ENCODE data around the gene SIRPB2. TPM values are rescaled to one million over a fixed set of nuclear protein-coding genes. Genes with fewer than 3 reads are reported as not detected.

Gene SIRPB2
- polyA plus RNA-seq, 1 experiment, result not detected

- Histone ChIP-seq H3K4me3 (ENCODE audit: low read depth, low read length) (no peak overlapping the region), H3K9me3 (ENCODE audit: control insufficient read depth, insufficient read depth, low read length) (no peaks in the 10 kb centered on the region), H3K27me3 (ENCODE audit: control insufficient read depth, insufficient read depth, low read length) (no peaks in the 10 kb centered on the region), H3K27ac (ENCODE audit: low read depth, low read length) (no peak overlapping the region)
- CTCF ChIA-PET, result interaction anchor here (5.2 kb wide), 1 partner anchor 23 kb away, joined by 41 read pairs; no protein-coding TSS in a partner anchor
- POLR2A ChIA-PET, result no interaction called here
- TF ChIP-seq, protein P1, sequence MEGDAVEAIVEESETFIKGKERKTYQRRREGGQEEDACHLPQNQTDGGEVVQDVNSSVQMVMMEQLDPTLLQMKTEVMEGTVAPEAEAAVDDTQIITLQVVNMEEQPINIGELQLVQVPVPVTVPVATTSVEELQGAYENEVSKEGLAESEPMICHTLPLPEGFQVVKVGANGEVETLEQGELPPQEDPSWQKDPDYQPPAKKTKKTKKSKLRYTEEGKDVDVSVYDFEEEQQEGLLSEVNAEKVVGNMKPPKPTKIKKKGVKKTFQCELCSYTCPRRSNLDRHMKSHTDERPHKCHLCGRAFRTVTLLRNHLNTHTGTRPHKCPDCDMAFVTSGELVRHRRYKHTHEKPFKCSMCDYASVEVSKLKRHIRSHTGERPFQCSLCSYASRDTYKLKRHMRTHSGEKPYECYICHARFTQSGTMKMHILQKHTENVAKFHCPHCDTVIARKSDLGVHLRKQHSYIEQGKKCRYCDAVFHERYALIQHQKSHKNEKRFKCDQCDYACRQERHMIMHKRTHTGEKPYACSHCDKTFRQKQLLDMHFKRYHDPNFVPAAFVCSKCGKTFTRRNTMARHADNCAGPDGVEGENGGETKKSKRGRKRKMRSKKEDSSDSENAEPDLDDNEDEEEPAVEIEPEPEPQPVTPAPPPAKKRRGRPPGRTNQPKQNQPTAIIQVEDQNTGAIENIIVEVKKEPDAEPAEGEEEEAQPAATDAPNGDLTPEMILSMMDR (IDR thresholded peaks at IDR 0.05; ENCODE audit: low read depth, low read length), result no peak
- DNase-seq (ENCODE audit: low read depth, low spot score), result no peak
These were observed 11.2 kb downstream of the SIRPB2 start for GRCh38 chr20:1479831-1480595.

DNA sequence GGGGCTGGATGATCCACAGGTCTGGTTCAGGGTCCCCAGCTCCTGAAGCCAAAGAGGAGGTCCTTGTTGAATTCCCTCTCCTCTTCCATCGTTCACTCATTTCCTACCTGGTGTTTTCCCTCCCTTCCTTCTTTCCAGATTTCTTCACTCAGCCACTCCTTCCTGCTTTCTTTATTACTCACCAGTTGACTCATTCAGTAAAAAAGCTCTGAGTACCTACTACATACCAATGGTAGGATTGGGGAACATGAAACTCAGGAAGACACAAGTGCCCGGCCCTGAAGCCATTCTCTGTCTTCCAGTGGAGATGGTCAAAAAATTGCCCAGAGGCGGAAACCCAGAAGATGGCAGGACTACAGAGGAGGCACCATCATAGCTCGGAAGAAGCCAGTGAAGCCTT lies 12.7 kb downstream of the SIRPB2 start:
- Histone ChIP-seq H3K4me3 (ENCODE audit: low read depth, low read length) (no peak overlapping the region), H3K9me3 (ENCODE audit: control insufficient read depth, insufficient read depth, low read length) (no peaks in the 10 kb centered on the region), H3K27ac (ENCODE audit: low read depth, low read length) (no peak overlapping the region), H3K27me3 (ENCODE audit: control insufficient read depth, insufficient read depth, low read length) (no peaks in the 10 kb centered on the region)
- POLR2A ChIA-PET, result no interaction called here
- CTCF ChIA-PET, result interaction anchor here (5.2 kb wide), 1 partner anchor 25 kb away, joined by 41 read pairs; no protein-coding TSS in a partner anchor
- no peak for DNase-seq (ENCODE audit: low read depth, low spot score)
- TF ChIP-seq, protein P1 (IDR thresholded peaks at IDR 0.05; ENCODE audit: low read depth, low read length), result no peak

- TF ChIP-seq, protein P1 (IDR thresholded peaks at IDR 0.05; ENCODE audit: low read depth, low read length), result no peak
- Histone ChIP-seq H3K4me3 (ENCODE audit: low read depth, low read length) (no peak overlapping the region), H3K9me3 (ENCODE audit: control insufficient read depth, insufficient read depth, low read length) (no peaks in the 10 kb centered on the region), H3K27ac (ENCODE audit: low read depth, low read length) (no peak overlapping the region), H3K27me3 (ENCODE audit: control insufficient read depth, insufficient read depth, low read length) (no peaks in the 10 kb centered on the region)
- DNase-seq (ENCODE audit: low read depth, low spot score), result no peak
- ChIA-PET CTCF (interaction anchor here (5.2 kb wide), 1 partner anchor 25 kb away, joined by 41 read pairs; no protein-coding TSS in a partner anchor), POLR2A (no interaction called here)
These were observed 13.2 kb downstream of the SIRPB2 start for GRCh38 chr20:1477896-1478490.

GRCh38 chr20:1474817-1475603 lies 16.2 kb downstream of the SIRPB2 start:
- H3K27me3 ChIP-seq (ENCODE audit: control insufficient read depth, insufficient read depth, low read length), result no peaks in the 10 kb centered on the region
- H3K9me3 ChIP-seq (ENCODE audit: control insufficient read depth, insufficient read depth, low read length), result no peaks in the 10 kb centered on the region
- TF ChIP-seq, protein P1 (IDR thresholded peaks at IDR 0.05; ENCODE audit: low read depth, low read length), result no peak
- no peak for DNase-seq (ENCODE audit: low read depth, low spot score)
- H3K4me3 ChIP-seq (ENCODE audit: low read depth, low read length), result no peak overlapping the region
- ChIA-PET CTCF (interaction anchor here (0.7 to 2.4 kb wide), 3 partner anchors 28 to 302 kb away, joined by 3 to 22 read pairs (median 5); no protein-coding TSS in a partner anchor), POLR2A (no interaction called here)
- no peak overlapping the region for H3K27ac ChIP-seq (ENCODE audit: low read depth, low read length)
